Thyroid gland (tissue), 4 donors: ENCODE data around the gene DHRS4.
"Not testable (repeated sequence)": the region's sequence is repeated elsewhere in the genome, so short reads cannot be mapped to it uniquely, and the experiment has no call there.

Experiments
- POLR2A ChIP-seq, 2 donors: fragments of 450-650 bp; IDR thresholded peaks; one replicate each; pipeline ENCODE4 v1.6.1; 2017; ENCODE audit warnings: antibody characterized with exemption in 2 of 2, mild to moderate bottlenecking in 2 of 2, moderate library complexity in 1 of 2
- TF ChIP-seq, protein P1 (sequence below), 6 experiments: fragments of 200-600 bp in 3 of 6; fragments of 450-650 bp in 3 of 6; sonication (generic) in 3 of 6; IDR thresholded peaks; one replicate each; pipeline ENCODE4 v1.5.1; 2016 to 2019; ENCODE audit warnings: antibody characterized with exemption in 6 of 6, mild to moderate bottlenecking in 2 of 6, inconsistent platforms in 1 of 6, moderate library complexity in 1 of 6

DNA sequence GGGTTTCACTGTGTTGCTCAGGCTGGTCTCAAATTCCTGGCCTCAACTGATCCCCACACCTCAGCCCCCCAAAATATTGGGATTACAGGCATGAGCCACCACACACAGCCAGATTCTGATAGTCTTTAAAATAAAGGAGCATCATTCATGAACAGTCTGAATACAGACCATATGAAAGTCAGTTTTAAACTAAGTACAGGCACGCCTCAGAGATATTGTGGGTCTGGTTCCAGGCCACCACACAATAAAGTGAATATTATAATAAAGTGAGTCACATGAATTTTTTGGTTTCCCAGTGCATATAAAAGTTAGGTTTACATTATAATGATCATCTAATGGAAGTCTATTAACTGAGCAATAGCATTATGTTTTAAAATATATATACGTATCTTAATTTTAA, 43.3 kb downstream of the DHRS4 start:
- TF ChIP-seq, protein P1, sequence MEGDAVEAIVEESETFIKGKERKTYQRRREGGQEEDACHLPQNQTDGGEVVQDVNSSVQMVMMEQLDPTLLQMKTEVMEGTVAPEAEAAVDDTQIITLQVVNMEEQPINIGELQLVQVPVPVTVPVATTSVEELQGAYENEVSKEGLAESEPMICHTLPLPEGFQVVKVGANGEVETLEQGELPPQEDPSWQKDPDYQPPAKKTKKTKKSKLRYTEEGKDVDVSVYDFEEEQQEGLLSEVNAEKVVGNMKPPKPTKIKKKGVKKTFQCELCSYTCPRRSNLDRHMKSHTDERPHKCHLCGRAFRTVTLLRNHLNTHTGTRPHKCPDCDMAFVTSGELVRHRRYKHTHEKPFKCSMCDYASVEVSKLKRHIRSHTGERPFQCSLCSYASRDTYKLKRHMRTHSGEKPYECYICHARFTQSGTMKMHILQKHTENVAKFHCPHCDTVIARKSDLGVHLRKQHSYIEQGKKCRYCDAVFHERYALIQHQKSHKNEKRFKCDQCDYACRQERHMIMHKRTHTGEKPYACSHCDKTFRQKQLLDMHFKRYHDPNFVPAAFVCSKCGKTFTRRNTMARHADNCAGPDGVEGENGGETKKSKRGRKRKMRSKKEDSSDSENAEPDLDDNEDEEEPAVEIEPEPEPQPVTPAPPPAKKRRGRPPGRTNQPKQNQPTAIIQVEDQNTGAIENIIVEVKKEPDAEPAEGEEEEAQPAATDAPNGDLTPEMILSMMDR (IDR thresholded peaks at IDR 0.05) = not testable (repeated sequence)
- not testable (repeated sequence) for TF ChIP-seq POLR2A (IDR thresholded peaks at IDR 0.05)
